NCI-H2196 treated with DMSO at 0.1 percent for 48 hours (cell line): ENCODE data around the gene C1orf21.
"Not testable (repeated sequence)": the region's sequence is repeated elsewhere in the genome, so short reads cannot be mapped to it uniquely, and the experiment has no call there.

Experiments used
- DNase-seq: peaks from one replicate; lab custom pipeline; 2025; ENCODE audit not compliant: unreplicated experiment; lab: John Stamatoyannopoulos, UW

C1orf21 gene

DNA sequence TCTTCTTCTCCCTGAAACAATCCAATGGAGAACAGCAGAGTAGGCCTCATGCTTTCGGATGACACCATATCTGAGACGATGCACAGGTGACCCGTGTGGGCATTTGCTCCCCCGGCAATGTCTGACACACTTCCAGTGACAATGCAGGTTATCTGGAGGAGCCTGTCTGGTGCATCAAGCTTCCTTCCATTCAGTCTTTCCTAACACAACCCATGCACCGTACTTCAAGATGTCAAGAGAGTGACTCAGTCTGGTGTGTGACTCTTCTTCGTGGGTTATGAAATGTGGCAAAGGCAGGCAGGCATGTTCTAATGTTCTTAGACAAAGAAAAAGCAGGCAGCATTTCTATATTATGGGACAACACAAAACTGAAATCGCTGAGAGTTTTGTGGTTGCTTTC is 208.8 kb downstream of the C1orf21 start:
- no peak for DNase-seq

DNA sequence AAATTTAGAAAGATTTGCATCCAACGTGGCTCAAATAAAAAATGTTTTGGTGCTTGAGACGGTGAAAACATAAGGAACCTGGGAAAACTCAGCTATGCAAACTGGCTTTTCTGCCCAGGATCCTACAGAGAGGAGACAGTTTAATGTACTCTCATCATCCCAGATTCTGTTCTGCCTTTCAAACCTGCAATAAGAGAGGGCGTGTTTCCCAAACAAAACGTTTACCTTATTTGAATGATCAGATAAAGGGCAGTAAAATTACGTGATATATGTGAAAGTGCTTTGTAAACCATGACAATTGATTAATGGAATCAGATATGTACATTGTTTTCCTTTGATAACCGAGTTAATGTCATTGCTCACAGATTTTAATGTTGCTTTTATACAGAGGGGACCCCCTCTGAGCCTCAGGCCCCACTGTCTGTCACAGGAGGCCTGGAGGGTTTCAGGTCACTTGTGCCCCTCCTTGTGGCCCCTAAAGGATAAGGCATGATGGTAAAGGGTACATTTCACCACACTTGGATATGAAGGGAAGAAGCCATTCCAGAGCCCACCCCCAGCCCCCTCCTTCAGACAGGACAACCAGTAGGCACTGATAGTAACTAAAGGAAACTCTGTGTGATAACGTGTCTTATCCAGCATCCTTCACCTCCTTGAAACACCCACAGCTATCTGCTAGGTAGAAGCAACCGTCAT is 210.3 kb downstream of the C1orf21 start:
- no peak for DNase-seq

DNA sequence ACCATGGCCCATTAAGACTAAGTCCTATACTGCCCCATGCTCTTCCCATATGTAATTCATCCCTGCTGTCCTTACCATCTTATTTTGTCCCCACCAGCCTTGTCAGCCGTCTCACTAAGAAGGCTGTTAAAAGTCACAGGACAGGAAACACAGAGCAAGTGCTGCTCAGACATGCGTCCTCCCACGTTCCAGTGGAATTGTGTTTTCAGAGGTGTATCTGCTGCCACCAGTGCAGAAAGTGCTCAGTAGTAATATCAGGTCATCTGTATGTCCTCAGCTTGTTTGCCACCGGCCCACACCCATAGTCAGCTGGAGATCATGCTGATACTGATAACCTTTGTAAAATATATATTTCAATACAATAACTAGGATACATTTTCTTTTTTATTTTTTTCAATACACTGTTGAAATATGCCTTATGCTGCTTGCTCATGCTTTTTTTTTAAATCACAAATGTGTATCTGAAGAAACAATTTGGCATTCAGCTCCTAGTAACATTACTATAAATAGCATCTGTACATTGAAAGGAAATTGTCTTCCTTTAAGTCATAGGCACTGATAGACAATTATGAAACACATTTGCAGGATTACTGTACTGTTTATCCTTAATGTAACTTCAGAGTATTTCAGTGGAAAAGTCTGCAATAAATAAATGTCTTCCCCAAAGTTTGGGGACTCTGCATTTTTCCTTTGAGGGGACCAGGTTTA is 211.0 kb downstream of the C1orf21 start:
- DNase-seq: no peak

DNA sequence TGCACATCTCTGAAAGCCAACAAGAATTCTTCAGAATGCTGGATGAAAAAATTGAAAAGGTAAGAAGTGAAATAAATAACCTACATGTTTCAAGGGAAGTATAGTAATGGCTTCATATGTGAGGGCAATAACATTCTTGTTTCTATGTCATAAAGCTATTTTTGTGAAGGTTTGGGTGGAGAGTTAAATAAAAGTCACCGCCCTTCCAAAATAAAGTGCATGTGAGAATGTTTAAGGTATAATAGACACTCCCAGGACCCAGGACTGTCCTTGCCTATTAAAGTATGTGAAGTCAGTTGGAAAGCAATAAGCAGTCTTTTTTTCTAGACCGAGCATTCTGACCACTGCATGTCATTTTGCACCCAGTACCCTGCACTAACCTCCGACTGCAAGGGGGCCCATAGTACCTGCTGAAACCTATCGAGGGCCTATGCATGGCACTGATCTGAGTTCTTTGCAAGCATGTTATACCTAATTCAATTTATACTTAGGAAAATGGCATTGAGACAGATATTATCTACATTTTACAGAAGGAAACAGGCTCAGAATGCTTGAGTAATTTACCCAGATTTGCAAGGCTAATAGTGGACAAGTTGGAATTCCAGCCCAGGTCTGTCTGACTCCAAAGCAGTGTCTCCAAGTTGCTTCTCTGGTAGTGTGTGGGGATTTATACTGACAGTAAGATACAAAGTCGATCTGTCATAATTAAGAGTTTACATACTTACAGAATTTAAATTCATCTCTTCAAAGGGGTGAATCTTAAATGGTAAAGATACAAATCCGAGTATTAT is 211.8 kb downstream of the C1orf21 start:
- no peak for DNase-seq

DNA sequence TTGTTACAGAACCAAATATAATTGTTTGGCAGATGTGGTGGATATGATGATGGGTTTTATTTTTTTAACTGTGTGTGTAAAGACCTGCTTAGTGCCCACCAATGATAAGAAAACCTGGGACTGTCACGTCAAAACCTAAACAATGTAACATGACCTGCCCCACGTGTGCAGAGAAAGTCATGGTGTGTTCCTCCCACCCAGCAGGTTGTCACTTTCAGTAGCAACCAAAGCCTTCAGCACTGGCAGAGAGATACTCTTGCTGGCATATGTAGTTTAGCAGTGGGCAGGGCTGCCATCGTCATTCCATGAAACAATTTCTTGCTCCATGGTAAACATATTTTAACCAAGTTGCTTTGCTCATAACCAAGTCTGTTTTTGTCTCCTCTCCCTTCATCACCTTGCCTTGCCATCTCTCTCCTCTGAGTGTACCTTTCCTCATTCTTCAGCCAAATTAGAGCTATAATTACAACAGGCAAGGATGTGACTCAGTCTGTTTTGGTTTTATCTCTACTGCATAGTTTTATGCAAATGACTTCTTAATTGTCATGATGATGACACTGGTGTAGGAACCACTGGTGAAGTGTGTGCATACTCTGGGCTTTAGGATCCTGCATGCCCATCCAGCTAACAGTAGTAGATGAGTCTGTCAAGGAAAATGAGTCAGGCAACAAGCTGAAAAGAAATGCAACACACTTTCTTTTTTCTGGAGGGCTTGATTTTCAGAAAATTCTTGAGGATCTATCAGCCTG is 217.5 kb downstream of the C1orf21 start:
- DNase-seq: no peak

DNA sequence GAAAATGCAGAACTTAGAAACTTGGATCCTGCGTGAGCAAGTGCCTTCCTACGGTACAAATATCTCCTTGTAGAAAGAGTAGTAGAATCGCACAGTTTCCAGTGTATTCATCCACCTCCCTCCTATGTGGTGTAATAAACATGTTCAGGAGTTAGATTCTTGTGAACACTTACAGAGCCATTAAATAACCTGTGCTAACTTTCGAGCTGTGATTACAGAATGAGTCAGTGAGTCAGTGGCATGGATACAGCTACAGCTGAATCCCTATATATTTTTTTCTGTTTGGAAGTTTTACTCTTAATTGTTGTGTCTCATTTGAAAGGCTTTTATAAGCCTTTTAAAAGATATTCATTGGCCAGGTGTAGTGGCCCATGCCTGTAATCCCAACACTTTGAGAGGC is 219.1 kb downstream of the C1orf21 start:
- DNase-seq: no peak

DNA sequence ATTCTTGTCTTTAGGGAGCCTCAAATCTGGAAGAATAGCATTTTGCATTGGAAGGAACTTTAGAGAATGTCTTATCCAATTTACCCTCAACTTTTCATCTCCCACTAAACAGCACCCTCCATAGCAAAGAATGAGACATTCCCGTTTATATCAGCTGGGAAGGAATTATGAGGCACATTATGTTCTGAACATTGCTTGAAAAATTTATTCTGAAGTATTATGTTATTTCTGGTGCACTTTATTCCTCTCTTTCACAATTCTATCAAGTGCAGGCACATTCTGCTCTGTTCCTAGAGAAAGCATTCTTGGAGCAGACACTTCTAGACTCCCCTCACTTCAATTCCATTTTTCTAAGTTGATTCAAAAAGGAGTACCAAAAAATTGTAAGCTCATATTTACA is 220.0 kb downstream of the C1orf21 start:
- DNase-seq: no peak

DNA sequence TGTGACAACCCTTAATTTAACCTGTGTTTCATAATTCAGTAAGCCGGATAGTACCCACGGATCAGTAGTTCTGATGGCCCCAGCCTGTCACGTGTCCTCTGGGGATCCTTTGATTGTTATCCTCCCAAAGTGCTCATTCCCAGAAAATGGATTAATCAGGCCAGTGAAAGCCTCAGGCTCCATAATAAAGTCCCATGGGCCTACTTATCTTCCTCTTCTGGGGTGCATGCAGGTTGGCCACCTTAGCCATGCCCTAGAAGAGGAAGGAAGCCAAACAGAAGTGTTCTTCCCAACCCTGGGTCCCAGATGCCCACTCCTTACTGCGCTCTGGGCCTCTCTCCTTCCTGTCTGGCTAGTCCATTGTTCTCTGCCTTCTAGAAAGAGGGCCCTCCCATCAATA is 221.8 kb downstream of the C1orf21 start:
- DNase-seq: no peak

DNA sequence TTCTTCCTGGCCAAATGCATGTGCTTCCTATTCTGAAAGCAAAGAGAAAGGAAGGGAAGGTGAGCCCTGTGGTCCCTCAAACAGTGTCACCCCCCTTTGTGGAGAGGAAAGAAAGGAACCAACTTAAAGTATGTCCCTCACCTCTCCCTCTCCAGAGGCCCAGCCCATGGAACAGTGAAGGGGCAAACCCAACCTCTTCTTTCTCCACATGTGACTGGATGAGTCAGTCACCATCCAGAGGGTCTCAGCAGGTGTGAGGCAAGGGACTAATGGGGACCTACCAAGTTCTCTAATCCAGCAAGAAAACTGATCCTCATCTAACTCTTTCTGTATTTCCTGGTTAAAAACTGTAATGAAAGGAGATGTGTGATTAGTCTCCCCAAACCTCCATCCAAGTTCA is 222.2 kb downstream of the C1orf21 start:
- DNase-seq: no peak

DNA sequence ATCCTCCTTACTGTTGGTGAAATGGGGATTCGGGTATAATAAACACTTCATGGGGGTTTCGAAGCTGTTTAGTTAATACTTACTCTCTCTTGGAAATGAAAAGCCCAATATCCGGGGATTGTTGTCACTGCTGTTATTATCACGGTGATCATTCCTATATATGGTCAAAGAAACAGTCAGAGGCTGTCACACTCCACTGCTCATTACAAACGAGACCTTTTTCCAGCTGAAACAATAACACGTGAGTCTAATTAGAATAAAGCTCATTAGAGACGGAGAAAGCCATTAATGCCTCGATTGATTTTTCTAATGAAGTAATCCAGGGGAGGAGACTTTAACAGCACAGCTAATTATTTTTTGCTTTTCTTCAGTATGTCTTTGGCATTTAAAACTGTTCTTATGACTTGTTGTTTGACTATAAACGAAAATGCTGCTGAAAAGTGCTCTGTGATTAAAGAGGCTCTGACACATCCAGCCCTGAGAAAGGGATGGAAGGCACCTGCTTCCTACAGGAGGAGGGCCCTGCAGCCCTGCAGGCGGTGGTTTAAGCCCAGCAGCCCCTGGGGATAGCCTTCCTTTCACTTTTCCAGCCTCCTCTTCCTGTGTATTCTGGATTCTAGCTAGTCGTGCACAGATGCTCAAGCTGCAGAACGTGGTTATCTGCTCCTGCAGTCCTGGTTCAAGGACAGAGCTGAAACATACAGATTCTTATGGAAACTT is 224.2 kb downstream of the C1orf21 start:
- DNase-seq: no peak

DNA sequence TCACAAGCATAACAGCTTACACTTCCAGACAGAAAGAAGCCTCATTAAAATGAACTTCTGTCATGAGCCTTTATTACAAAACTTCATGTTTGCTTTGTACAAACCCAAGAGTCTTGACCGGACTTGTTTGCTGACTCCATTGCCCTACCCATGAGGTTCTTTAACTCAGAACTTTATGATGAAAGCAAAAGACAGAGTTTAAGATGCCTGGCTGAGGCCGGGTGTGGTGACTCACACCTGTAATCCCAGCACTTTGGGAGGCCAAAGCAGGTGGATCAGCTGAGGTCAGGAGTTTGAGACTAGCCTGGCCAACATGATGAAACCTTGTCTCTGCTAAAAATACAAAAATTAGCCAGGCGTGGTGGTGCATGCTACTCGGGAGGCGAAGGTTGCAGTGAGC is 225.4 kb downstream of the C1orf21 start:
- DNase-seq: not testable (repeated sequence)

DNA sequence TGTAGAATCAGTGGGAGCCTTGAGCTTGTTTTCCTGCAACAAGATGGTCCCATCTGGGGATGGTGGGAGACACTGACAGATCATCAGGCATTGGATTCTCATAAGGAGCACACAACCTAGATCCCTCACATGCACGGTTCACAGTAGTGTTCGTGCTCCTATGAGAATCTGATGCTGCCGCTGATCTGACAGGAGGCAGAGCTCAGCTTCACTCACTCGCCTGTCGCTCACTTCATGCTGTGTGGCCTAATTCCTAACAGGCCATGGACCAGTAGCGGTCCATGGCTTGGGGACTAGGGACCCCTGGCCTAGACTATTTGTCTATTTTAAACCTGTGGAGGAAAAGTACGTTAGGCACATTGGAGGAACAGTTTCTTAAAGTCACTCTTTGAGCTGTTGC is 227.8 kb downstream of the C1orf21 start:
- no peak for DNase-seq

DNA sequence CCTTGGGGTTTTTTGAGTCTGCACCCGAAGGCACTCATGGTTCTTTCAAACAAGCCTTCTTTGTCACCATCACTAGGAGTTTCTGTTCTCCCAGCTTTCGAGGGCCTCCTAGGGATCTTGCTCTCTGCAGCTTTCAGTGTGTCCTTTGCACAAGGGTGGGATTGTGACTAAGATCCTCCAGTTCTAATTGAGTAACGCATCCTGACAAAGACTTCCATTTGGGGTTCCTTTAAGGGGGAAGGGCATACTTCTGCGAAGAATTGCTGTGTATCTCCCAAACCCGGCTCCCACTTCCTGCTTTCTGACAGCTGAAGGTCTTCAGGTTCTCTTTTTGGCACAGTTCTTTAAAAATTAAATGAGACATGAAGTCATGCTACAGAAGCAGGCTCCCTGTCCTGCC is 228.5 kb downstream of the C1orf21 start:
- DNase-seq: no peak

DNA sequence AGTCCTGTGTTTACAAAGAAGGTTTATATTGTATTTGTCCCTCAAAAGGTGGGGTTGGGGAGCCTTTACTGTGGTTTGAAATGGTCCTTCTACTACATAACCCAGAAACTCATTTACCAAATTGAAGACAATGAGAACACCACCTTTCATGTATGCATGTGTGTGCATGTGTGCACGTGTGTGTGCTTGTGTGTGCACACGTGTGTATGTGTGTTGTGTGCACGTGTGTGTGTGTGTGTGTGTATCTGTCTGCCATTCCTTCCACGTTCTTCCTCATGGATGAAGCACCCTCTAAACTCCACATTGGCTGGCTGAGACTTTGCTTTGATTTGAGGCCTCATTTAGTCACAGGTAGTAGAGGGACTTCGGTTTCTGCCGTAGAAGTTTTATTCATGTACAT is 229.7 kb downstream of the C1orf21 start:
- no peak for DNase-seq

DNA sequence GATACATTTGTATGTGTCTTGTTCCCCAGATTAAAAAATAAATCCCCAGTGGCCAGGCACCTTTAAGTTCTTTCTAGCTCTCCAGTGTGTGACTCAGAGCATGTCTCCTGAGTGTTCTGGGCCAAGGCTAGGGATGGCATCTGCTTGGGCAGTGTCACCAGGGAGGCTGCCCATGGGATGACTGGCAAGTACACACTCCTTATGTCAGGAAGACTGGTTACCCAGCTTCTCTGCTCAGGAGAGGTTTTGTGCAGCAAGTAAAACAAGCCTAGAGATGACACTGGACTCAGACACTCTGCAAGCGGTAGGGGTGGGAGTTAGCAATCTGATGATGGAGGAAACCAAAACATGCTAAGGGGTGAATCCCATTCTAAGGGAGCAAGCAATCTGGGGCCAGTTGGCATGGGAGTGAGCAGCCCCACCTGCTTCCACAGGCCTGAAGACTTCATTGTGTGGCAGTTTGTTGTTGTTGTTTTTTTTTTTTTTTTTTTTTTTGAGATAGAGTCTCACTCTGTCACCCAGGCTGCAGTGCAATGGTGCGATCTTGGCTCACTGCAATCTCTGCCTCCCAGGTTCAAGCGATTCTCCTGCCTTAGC is 230.7 kb downstream of the C1orf21 start:
- DNase-seq: no peak

DNA sequence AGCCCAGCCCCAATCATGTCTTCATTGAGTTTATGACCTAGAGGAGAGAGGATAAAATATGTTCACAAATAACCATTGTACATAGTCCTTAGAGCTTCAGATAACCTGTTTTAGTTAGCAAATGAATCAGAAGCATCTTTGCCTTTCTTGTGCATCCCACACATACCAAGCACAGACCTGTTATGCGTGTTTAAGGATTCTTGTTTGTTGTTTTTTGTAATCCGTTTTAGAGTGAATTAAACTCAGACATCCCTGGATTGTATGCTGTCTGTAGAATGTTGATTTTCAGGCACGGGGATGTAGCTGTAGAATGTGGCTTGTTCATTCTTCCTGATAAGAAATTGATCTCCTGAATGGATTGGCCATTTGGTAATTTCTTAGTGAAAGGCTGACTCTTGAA is 232.0 kb downstream of the C1orf21 start:
- DNase-seq: no peak

DNA sequence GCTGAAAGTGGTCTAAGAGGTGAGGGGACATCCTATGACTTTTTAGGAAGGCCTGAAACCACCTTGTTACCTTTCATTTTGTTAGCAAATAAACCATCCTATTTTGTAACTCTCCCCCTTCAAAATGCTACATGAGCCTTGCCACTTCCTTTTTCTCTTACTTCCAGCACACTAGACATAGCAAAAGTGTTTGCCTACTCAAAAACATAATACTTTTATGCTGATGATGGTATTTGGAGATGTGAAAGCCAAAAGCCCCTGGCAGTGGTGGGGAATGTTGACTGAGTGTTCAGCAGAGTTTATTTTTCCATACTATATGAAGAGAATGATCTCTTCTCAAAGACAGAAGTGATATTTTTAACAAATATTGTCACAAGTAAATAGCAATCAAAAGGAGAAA is 233.6 kb downstream of the C1orf21 start:
- no peak for DNase-seq

DNA sequence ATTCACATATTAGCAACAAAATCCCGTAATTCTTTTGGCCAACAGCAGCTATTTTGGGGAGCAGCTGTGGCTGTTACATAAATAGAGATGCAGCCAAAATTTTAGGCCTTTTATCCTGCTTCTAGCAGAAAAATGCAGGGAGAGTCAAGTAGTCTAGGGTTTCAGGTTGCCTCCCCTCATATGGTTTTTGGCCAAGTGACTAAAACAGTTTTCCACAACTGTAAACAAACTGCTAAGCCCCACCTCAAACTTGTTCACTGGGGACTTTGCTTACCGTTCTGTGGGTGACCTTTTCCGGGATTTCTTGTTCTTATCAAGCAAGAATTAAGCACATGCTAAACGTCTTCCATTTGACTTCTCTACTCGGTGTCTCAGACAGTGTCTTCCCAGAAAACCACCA is 234.4 kb downstream of the C1orf21 start:
- DNase-seq: no peak

DNA sequence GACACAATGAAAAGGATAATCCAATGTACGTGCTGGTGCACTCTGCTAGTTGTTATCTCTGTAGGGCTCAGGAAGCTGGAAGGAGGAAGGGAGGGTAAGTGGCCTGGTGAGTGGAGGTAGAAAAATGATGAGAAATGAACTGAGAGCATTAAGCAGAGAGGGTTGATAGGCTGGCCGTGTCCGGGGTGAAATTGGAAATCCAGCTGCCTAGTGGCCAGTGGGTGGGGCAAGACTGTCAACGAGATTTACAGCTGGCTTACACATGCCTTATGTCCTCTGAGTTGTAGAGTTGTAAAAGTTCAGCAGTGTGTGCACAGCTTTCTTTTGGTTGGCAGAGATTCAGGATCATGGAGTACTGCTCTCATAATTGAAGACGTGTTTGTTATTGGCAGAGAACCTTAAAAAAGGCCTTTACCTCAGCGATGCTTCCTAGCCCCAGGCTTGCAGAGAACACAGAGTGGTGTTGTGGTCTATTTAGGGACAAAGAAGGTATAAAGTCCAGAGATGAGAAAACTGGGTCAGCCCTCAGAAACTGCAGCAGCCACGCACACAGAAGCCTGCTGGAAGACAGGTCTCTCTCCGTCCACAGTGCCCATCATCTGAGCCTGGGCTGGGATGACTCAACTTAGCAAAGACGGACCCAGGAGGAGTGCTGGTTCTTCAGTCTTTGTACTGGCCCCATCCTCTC is 235.5 kb downstream of the C1orf21 start:
- no peak for DNase-seq

DNA sequence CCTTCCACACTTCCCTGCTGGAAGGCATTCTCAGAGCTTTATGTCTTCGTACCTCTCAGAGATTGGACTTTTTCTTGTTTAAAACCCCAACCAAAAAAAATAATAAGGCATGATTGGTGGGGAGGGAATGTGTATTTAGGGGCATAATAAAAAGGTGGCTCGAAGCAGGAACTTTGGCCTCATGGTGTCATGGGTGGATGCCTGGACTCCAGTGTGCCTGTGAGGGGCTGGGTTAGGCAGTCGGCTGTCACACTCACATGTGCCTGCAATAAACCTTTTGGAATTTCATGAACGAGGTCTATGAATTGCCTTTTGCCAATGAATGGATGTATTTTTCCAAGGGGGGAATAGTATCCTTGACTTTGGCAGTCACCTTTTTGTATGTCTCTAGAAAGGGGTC is 236.6 kb downstream of the C1orf21 start:
- no peak for DNase-seq
